GM23338 (cell line): ENCODE results near the gene ADAP1. TPM values are rescaled to one million over a fixed set of nuclear protein-coding genes. Genes with fewer than 3 reads are reported as not detected.

Experiments
- ATAC-seq: fragments of 200-7000 bp; cut with Tn5 transposase; 3 replicates; pipeline ENCODE4 v1.9.1; 2020
- DNase-seq: peaks from one replicate; pipeline ENCODE4 v3.0.0-alpha.2; 2015; ENCODE audit warnings: low spot score
- H2AFZ ChIP-seq: fragments of 200-600 bp; sonication (generic); 2 replicates; pipeline ENCODE4 v1.8.0; 2016; ENCODE audit warnings: antibody characterized with exemption, mild to moderate bottlenecking, moderate library complexity
- H3F3A ChIP-seq: fragments of 200-600 bp; sonication (generic); replicated peaks from 2 replicates; pipeline ENCODE4 v1.8.0; 2017; ENCODE audit warnings: antibody characterized with exemption, mixed run types, low read depth
- H3K27ac ChIP-seq: fragments of 200-600 bp; sonication (generic); 2 replicates; pipeline ENCODE4 v1.6.1; 2016; ENCODE audit warnings: low read depth
- H3K27me3 ChIP-seq: fragments of 200-600 bp; sonication (generic); 2 replicates; pipeline ENCODE4 v1.8.0; 2016; ENCODE audit warnings: mild to moderate bottlenecking, mixed run types, moderate library complexity; ENCODE audit not compliant: insufficient read depth
- H3K36me3 ChIP-seq: fragments of 200-600 bp; sonication (generic); 2 replicates; pipeline ENCODE4 v1.8.0; 2016; ENCODE audit warnings: mild to moderate bottlenecking; ENCODE audit not compliant: insufficient read depth
- H3K4me1 ChIP-seq: fragments of 200-600 bp; sonication (generic); 2 replicates; pipeline ENCODE4 v1.8.0; 2016; ENCODE audit warnings: mild to moderate bottlenecking, moderate library complexity; ENCODE audit not compliant: insufficient read depth
- H3K4me2 ChIP-seq: fragments of 200-600 bp; sonication (generic); 2 replicates; pipeline ENCODE4 v1.7.1; 2017; ENCODE audit warnings: mixed run types
- H3K4me3 ChIP-seq: fragments of 200-600 bp; sonication (generic); 2 replicates; pipeline ENCODE4 v1.6.1; 2016; ENCODE audit warnings: mixed run types
- H3K79me2 ChIP-seq: fragments of 200-600 bp; sonication (generic); replicated peaks from 2 replicates; pipeline ENCODE4 v1.8.0; 2017; ENCODE audit warnings: mild to moderate bottlenecking; ENCODE audit not compliant: insufficient read depth
- H3K9me2 ChIP-seq: fragments of 200-600 bp; sonication (generic); 2 replicates; pipeline ENCODE4 v1.8.0; 2017; ENCODE audit not compliant: insufficient read depth
- H4K20me1 ChIP-seq: fragments of 200-600 bp; sonication (generic); replicated peaks from 2 replicates; pipeline ENCODE4 v1.8.0; 2017; ENCODE audit warnings: mild to moderate bottlenecking; ENCODE audit not compliant: insufficient read depth
- H3K27ac Mint-ChIP-seq: 2 replicates; pipeline ENCODE4 v1.8.0; 2020; ENCODE audit warnings: inconsistent platforms, mild to moderate bottlenecking, moderate library complexity, mixed read lengths
- H3K27me3 Mint-ChIP-seq: 3 replicates; pipeline ENCODE4 v1.8.0; 2022; ENCODE audit warnings: low read depth, mild to moderate bottlenecking, moderate library complexity, mixed read lengths, inconsistent platforms; ENCODE audit not compliant: insufficient read depth, poor library complexity
- H3K36me3 Mint-ChIP-seq: 3 replicates; pipeline ENCODE4 v1.8.0; 2021; ENCODE audit warnings: low read depth, mild to moderate bottlenecking, inconsistent platforms, moderate library complexity, mixed read lengths
- H3K4me1 Mint-ChIP-seq: 3 replicates; pipeline ENCODE4 v1.8.0; 2020; ENCODE audit warnings: mild to moderate bottlenecking, inconsistent platforms, mixed read lengths
- H3K4me3 Mint-ChIP-seq: 3 replicates; pipeline ENCODE4 v1.8.0; 2021; ENCODE audit warnings: moderate library complexity, mild to moderate bottlenecking, inconsistent platforms, mixed read lengths
- H3K9me3 Mint-ChIP-seq: 3 replicates; pipeline ENCODE4 v1.8.0; 2020; ENCODE audit warnings: moderate library complexity, mild to moderate bottlenecking, inconsistent platforms, mixed read lengths
- EZH2 ChIP-seq: fragments of 200-600 bp; sonication (generic); IDR thresholded peaks from one replicate; pipeline ENCODE4 v1.8.0; 2017; ENCODE audit warnings: antibody characterized with exemption, mild to moderate bottlenecking, low read depth; ENCODE audit not compliant: unreplicated experiment
- EZH2phosphoT487 ChIP-seq: fragments of 200-600 bp; sonication (generic); IDR thresholded peaks from one replicate; pipeline ENCODE4 v1.8.1; 2018; ENCODE audit warnings: antibody characterized with exemption; ENCODE audit not compliant: unreplicated experiment
- JUNB ChIP-seq: IDR thresholded peaks from one replicate; pipeline ENCODE4 v1.6.1; 2016; ENCODE audit warnings: antibody characterized with exemption; ENCODE audit not compliant: unreplicated experiment
- NANOG ChIP-seq: IDR thresholded peaks from 2 replicates; pipeline ENCODE4 v1.6.1; 2016; ENCODE audit warnings: antibody characterized with exemption, borderline replicate concordance
- POLR2AphosphoS5 ChIP-seq: IDR thresholded peaks from 2 replicates; pipeline ENCODE4 v1.6.1; 2016; ENCODE audit warnings: antibody characterized with exemption, low read depth
- STAT1 ChIP-seq: IDR thresholded peaks from one replicate; pipeline ENCODE4 v1.6.1; 2016; ENCODE audit warnings: antibody characterized with exemption; ENCODE audit not compliant: unreplicated experiment
- ZNF331 ChIP-seq: fragments of 250-450 bp; sonication (Bioruptor Pico); IDR thresholded peaks from 2 replicates; pipeline ENCODE4 v1.5.0; 2020; ENCODE audit warnings: low read depth, mild to moderate bottlenecking, moderate library complexity
- polyA plus RNA-seq: library from polyadenylated mRNA; unstranded; fragments of >200 nt; fragmentation: Nextera tagmentation; extraction: Ambion mirVana; gene quantifications from 2 replicates; pipeline ENCODE4 v1.2.1, GENCODE V29; 2016
- total RNA-seq: library from RNA; depleted of rRNA; stranded (reverse); fragments of >200 nt; shearing (Covaris generic); gene quantifications from 2 replicates; pipeline ENCODE4 v1.2.3, GENCODE V29; 2014
- TF ChIP-seq, protein P1 (sequence below): IDR thresholded peaks from one replicate; pipeline ENCODE4 v1.6.1; 2018; ENCODE audit warnings: antibody characterized with exemption; ENCODE audit not compliant: unreplicated experiment
- TF ChIP-seq, protein P2 (sequence below), 2 experiments: fragments of 200-600 bp in 1 of 2; sonication (generic) in 1 of 2; conservative IDR thresholded peaks; 2 replicates each; pipeline versions ENCODE4 v1.5.1 to v1.6.1; 2016 to 2017; ENCODE audit warnings: antibody characterized with exemption in 2 of 2, low read depth in 2 of 2, mild to moderate bottlenecking in 2 of 2, moderate library complexity in 1 of 2
- TF ChIP-seq, protein P3 (sequence below): fragments of 250-450 bp; sonication (Bioruptor Pico); IDR thresholded peaks from 2 replicates; pipeline ENCODE4 v1.5.0; 2020; ENCODE audit warnings: mild to moderate bottlenecking, moderate library complexity

Gene ADAP1
- total and polyA plus RNA-seq, 2 experiments from 2014 or later, result 2.2 to 9.6 TPM

GRCh38 chr7:880450-880849 lies 74.0 kb downstream of the ADAP1 start:
- Mint-ChIP-seq H3K4me3 (no peak overlapping the region), H3K9me3 (no peaks in the 10 kb centered on the region; the same call in 2 of the 3 replicates), H3K4me1 (peaks cover 22% of the 10 kb centered on the region), H3K27me3 (peaks cover 2% of the 10 kb centered on the region), H3K36me3 (peaks cover 17% of the 10 kb centered on the region), H3K27ac (no peak overlapping the region)
- Histone ChIP-seq H3K4me2 (no peak overlapping the region), H3K4me3 (no peak overlapping the region), H3K9me2 (no peaks in the 10 kb centered on the region), H3K4me1 (peaks cover 5% of the 10 kb centered on the region; the same call in 1 of the 2 replicates), H4K20me1 (peaks cover 52% of the 10 kb centered on the region), H3K36me3 (no peaks in the 10 kb centered on the region; the same call in 1 of the 2 replicates), H3K27ac (no peak overlapping the region), H3K79me2 (peaks cover 85% of the 10 kb centered on the region), H3K27me3 (no peaks in the 10 kb centered on the region), H3F3A (peaks cover 6% of the 10 kb centered on the region), H2AFZ (no peak overlapping the region)
- TF ChIP-seq JUNB (no peak), EZH2phosphoT487 (no peak), ZNF331 (CRISPR knock-in tag) (no peak), POLR2AphosphoS5 (no peak), STAT1 (no peak), NANOG (no peak)
- ATAC-seq (no peak), DNase-seq (no peak)

- Mint-ChIP-seq H3K4me1 (peaks cover 18% of the 10 kb centered on the region), H3K27ac (no peak overlapping the region), H3K27me3 (peaks cover 2% of the 10 kb centered on the region), H3K9me3 (no peaks in the 10 kb centered on the region; the same call in 2 of the 3 replicates), H3K36me3 (peaks cover 24% of the 10 kb centered on the region), H3K4me3 (no peak overlapping the region)
- DNase-seq (no peak), ATAC-seq (no peak)
- Histone ChIP-seq H3K27ac (no peak overlapping the region), H3K4me3 (no peak overlapping the region), H2AFZ (no peak overlapping the region), H3K4me1 (peaks cover 5% of the 10 kb centered on the region; the same call in 1 of the 2 replicates), H3K4me2 (no peak overlapping the region), H4K20me1 (peaks cover 45% of the 10 kb centered on the region), H3F3A (peaks cover 13% of the 10 kb centered on the region), H3K36me3 (no peaks in the 10 kb centered on the region; the same call in 1 of the 2 replicates), H3K27me3 (no peaks in the 10 kb centered on the region), H3K9me2 (no peaks in the 10 kb centered on the region), H3K79me2 (peaks cover 77% of the 10 kb centered on the region)
- TF ChIP-seq ZNF331 (CRISPR knock-in tag), result no peak
- TF ChIP-seq, protein P1, sequence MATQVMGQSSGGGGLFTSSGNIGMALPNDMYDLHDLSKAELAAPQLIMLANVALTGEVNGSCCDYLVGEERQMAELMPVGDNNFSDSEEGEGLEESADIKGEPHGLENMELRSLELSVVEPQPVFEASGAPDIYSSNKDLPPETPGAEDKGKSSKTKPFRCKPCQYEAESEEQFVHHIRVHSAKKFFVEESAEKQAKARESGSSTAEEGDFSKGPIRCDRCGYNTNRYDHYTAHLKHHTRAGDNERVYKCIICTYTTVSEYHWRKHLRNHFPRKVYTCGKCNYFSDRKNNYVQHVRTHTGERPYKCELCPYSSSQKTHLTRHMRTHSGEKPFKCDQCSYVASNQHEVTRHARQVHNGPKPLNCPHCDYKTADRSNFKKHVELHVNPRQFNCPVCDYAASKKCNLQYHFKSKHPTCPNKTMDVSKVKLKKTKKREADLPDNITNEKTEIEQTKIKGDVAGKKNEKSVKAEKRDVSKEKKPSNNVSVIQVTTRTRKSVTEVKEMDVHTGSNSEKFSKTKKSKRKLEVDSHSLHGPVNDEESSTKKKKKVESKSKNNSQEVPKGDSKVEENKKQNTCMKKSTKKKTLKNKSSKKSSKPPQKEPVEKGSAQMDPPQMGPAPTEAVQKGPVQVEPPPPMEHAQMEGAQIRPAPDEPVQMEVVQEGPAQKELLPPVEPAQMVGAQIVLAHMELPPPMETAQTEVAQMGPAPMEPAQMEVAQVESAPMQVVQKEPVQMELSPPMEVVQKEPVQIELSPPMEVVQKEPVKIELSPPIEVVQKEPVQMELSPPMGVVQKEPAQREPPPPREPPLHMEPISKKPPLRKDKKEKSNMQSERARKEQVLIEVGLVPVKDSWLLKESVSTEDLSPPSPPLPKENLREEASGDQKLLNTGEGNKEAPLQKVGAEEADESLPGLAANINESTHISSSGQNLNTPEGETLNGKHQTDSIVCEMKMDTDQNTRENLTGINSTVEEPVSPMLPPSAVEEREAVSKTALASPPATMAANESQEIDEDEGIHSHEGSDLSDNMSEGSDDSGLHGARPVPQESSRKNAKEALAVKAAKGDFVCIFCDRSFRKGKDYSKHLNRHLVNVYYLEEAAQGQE, result no peak
- TF ChIP-seq, protein P2, sequence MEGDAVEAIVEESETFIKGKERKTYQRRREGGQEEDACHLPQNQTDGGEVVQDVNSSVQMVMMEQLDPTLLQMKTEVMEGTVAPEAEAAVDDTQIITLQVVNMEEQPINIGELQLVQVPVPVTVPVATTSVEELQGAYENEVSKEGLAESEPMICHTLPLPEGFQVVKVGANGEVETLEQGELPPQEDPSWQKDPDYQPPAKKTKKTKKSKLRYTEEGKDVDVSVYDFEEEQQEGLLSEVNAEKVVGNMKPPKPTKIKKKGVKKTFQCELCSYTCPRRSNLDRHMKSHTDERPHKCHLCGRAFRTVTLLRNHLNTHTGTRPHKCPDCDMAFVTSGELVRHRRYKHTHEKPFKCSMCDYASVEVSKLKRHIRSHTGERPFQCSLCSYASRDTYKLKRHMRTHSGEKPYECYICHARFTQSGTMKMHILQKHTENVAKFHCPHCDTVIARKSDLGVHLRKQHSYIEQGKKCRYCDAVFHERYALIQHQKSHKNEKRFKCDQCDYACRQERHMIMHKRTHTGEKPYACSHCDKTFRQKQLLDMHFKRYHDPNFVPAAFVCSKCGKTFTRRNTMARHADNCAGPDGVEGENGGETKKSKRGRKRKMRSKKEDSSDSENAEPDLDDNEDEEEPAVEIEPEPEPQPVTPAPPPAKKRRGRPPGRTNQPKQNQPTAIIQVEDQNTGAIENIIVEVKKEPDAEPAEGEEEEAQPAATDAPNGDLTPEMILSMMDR (conservative IDR thresholded peaks at IDR 0.05; ENCODE audit: low read depth in 2 of 2), result no peak
- TF ChIP-seq, protein P3, sequence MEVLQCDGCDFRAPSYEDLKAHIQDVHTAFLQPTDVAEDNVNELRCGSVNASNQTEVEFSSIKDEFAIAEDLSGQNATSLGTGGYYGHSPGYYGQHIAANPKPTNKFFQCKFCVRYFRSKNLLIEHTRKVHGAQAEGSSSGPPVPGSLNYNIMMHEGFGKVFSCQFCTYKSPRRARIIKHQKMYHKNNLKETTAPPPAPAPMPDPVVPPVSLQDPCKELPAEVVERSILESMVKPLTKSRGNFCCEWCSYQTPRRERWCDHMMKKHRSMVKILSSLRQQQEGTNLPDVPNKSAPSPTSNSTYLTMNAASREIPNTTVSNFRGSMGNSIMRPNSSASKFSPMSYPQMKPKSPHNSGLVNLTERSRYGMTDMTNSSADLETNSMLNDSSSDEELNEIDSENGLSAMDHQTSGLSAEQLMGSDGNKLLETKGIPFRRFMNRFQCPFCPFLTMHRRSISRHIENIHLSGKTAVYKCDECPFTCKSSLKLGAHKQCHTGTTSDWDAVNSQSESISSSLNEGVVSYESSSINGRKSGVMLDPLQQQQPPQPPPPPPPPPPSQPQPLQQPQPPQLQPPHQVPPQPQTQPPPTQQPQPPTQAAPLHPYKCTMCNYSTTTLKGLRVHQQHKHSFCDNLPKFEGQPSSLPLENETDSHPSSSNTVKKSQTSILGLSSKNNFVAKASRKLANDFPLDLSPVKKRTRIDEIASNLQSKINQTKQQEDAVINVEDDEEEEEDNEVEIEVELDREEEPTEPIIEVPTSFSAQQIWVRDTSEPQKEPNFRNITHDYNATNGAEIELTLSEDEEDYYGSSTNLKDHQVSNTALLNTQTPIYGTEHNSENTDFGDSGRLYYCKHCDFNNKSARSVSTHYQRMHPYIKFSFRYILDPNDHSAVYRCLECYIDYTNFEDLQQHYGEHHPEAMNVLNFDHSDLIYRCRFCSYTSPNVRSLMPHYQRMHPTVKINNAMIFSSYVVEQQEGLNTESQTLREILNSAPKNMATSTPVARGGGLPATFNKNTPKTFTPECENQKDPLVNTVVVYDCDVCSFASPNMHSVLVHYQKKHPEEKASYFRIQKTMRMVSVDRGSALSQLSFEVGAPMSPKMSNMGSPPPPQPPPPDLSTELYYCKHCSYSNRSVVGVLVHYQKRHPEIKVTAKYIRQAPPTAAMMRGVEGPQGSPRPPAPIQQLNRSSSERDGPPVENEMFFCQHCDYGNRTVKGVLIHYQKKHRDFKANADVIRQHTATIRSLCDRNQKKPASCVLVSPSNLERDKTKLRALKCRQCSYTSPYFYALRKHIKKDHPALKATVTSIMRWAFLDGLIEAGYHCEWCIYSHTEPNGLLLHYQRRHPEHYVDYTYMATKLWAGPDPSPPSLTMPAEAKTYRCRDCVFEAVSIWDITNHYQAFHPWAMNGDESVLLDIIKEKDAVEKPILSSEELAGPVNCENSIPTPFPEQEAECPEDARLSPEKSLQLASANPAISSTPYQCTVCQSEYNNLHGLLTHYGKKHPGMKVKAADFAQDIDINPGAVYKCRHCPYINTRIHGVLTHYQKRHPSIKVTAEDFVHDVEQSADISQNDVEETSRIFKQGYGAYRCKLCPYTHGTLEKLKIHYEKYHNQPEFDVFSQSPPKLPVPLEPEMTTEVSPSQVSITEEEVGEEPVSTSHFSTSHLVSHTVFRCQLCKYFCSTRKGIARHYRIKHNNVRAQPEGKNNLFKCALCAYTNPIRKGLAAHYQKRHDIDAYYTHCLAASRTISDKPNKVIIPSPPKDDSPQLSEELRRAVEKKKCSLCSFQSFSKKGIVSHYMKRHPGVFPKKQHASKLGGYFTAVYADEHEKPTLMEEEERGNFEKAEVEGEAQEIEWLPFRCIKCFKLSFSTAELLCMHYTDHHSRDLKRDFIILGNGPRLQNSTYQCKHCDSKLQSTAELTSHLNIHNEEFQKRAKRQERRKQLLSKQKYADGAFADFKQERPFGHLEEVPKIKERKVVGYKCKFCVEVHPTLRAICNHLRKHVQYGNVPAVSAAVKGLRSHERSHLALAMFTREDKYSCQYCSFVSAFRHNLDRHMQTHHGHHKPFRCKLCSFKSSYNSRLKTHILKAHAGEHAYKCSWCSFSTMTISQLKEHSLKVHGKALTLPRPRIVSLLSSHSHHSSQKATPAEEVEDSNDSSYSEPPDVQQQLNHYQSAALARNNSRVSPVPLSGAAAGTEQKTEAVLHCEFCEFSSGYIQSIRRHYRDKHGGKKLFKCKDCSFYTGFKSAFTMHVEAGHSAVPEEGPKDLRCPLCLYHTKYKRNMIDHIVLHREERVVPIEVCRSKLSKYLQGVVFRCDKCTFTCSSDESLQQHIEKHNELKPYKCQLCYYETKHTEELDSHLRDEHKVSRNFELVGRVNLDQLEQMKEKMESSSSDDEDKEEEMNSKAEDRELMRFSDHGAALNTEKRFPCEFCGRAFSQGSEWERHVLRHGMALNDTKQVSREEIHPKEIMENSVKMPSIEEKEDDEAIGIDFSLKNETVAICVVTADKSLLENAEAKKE, result no peak
- no peak for TF ChIP-seq JUNB
- TF ChIP-seq POLR2AphosphoS5, result no peak
- TF ChIP-seq EZH2, result no peak
These were observed 74.8 kb downstream of the ADAP1 start for GRCh38 chr7:879706-880105.
